Mesenchymal stem cell (in vitro differentiated cells and primary cell): ENCODE measurements around the gene TAF10.
A peak's percentile ranks its signal among the peaks of the same experiment; 100 is the strongest.

Source experiments
- DNase-seq: peaks from one replicate; pipeline ENCODE4 v3.0.0-alpha.2; 2013
- H2AFZ ChIP-seq: one replicate; pipeline ENCODE4 v1.6.1; 2013; ENCODE audit warnings: low read depth, mild to moderate bottlenecking, control low read depth, inconsistent platforms, low read length, moderate library complexity
- H2AK5ac ChIP-seq: 2 replicates; pipeline ENCODE4 v1.6.1; 2013; ENCODE audit warnings: low read length, moderate library complexity, mild to moderate bottlenecking, inconsistent platforms; ENCODE audit not compliant: severe bottlenecking
- H2BK120ac ChIP-seq: one replicate; pipeline ENCODE4 v1.6.1; 2013; ENCODE audit warnings: low read depth, mild to moderate bottlenecking, inconsistent platforms, low read length, moderate library complexity
- H2BK12ac ChIP-seq, 2 experiments: one replicate each; pipeline ENCODE4 v1.6.1; 2013; ENCODE audit warnings: inconsistent platforms in 2 of 2, low read length in 2 of 2, mild to moderate bottlenecking in 2 of 2, moderate library complexity in 2 of 2, control low read depth in 1 of 2
- H2BK15ac ChIP-seq: one replicate; pipeline ENCODE4 v1.6.1; 2013; ENCODE audit warnings: mild to moderate bottlenecking, low read depth, inconsistent platforms; ENCODE audit not compliant: poor library complexity, severe bottlenecking
- H2BK5ac ChIP-seq: 2 replicates; pipeline ENCODE4 v1.6.1; 2013; ENCODE audit warnings: low read depth, mild to moderate bottlenecking, low read length, control low read depth, inconsistent platforms; ENCODE audit not compliant: poor library complexity, severe bottlenecking
- H3K14ac ChIP-seq, 2 experiments: one replicate each; pipeline ENCODE4 v1.6.1; 2013; ENCODE audit warnings: inconsistent platforms in 2 of 2, low read length in 2 of 2, control low read depth in 1 of 2, mild to moderate bottlenecking in 1 of 2, moderate library complexity in 1 of 2
- H3K18ac ChIP-seq, 2 experiments: one replicate each; pipeline ENCODE4 v1.6.1; 2013; ENCODE audit warnings: inconsistent platforms in 2 of 2, low read length in 2 of 2, control low read depth in 1 of 2, low read depth in 1 of 2, mild to moderate bottlenecking in 1 of 2
- H3K23ac ChIP-seq, 2 experiments: one replicate each; pipeline ENCODE4 v1.6.1; 2013; ENCODE audit warnings: inconsistent platforms in 2 of 2, low read length in 2 of 2, mild to moderate bottlenecking in 2 of 2, moderate library complexity in 2 of 2, control low read depth in 1 of 2
- H3K27ac ChIP-seq: 2 replicates; pipeline ENCODE4 v1.5.1; 2013; ENCODE audit warnings: mild to moderate bottlenecking, moderate library complexity, low read length, control low read depth, inconsistent platforms; ENCODE audit not compliant: poor library complexity, severe bottlenecking
- H3K27me3 ChIP-seq, 2 experiments: 2 replicates each; pipeline versions ENCODE4 v1.6.1 to v1.7.0; 2013; ENCODE audit warnings: low read length in 2 of 2, mild to moderate bottlenecking in 2 of 2, moderate library complexity in 2 of 2, control low read depth in 1 of 2, inconsistent platforms in 1 of 2; ENCODE audit not compliant: control insufficient read depth in 1 of 2, insufficient read depth in 1 of 2
- H3K36me3 ChIP-seq, 2 experiments: 2 replicates each; pipeline versions ENCODE4 v1.6.1 to v1.7.0; 2013; ENCODE audit warnings: low read length in 2 of 2, control low read depth in 1 of 2, inconsistent platforms in 1 of 2, low read depth in 1 of 2, mild to moderate bottlenecking in 1 of 2; ENCODE audit not compliant: insufficient read depth in 2 of 2, control insufficient read depth in 1 of 2
- H3K4ac ChIP-seq, 2 experiments: one replicate each; pipeline ENCODE4 v1.6.1; 2013; ENCODE audit warnings: inconsistent platforms in 2 of 2, low read length in 2 of 2, mild to moderate bottlenecking in 2 of 2, moderate library complexity in 2 of 2, control low read depth in 1 of 2, low read depth in 1 of 2
- H3K4me1 ChIP-seq: 2 replicates; pipeline ENCODE4 v1.6.1; 2013; ENCODE audit warnings: low read depth, low read length, control low read depth; ENCODE audit not compliant: control insufficient read depth, insufficient read depth
- H3K4me2 ChIP-seq: 2 replicates; pipeline ENCODE4 v1.6.1; 2013; ENCODE audit warnings: low read length, mild to moderate bottlenecking, inconsistent platforms; ENCODE audit not compliant: poor library complexity, severe bottlenecking
- H3K4me3 ChIP-seq, 2 experiments: 2 replicates each; pipeline versions ENCODE4 v1.5.1 to v1.7.0; 2013; ENCODE audit warnings: low read length in 2 of 2, mild to moderate bottlenecking in 2 of 2, control low read depth in 1 of 2, low read depth in 1 of 2; ENCODE audit not compliant: insufficient read depth in 1 of 2
- H3K79me1 ChIP-seq: replicated peaks from 2 replicates; pipeline ENCODE4 v1.6.1; 2013; ENCODE audit warnings: mild to moderate bottlenecking, control low read depth, low read length, inconsistent platforms; ENCODE audit not compliant: poor library complexity, severe bottlenecking
- H3K9ac ChIP-seq: 2 replicates; pipeline ENCODE4 v1.7.0; 2013; ENCODE audit warnings: mild to moderate bottlenecking, low read length, moderate library complexity
- H3K9me3 ChIP-seq: 2 replicates; pipeline ENCODE4 v1.7.0; 2013; ENCODE audit warnings: mild to moderate bottlenecking, low read length; ENCODE audit not compliant: control insufficient read depth
- H4K8ac ChIP-seq: one replicate; pipeline ENCODE4 v1.6.1; 2013; ENCODE audit warnings: inconsistent platforms, mild to moderate bottlenecking, low read length, moderate library complexity
- H4K91ac ChIP-seq: one replicate; pipeline ENCODE4 v1.6.1; 2013; ENCODE audit warnings: mild to moderate bottlenecking, low read length, inconsistent platforms
- WGBS: methylation state at CpG from one replicate; pipeline ENCODE4 v1.1.7; 2013; ENCODE audit warnings: mixed read lengths; 5-methylcytosine and 5-hydroxymethylcytosine counted together

Gene TAF10

GRCh38 chr11:6633422-6634408 is 21.7 kb upstream of the TAF10 start:
- H3K4me3 ChIP-seq = no peak overlapping the region
- peaks cover 0 to 3% of the 10 kb centered on the region in 2 experiments for H3K27me3 ChIP-seq
- no peaks in the 10 kb centered on the region for H3K79me1 ChIP-seq
- peak overlapping the region; percentile 75 to 90 for H2BK12ac ChIP-seq
- no peak overlapping the region for H2BK120ac ChIP-seq
- H2BK5ac ChIP-seq = no peak overlapping the region
- H3K4me1 ChIP-seq = peaks cover 7% of the 10 kb centered on the region
- no peaks in the 10 kb centered on the region for H3K9me3 ChIP-seq
- no peak overlapping the region for H3K23ac ChIP-seq
- H2AK5ac ChIP-seq = no peak overlapping the region
- peak overlapping the region; percentile 59 to 80 for H3K18ac ChIP-seq
- no peak for DNase-seq
- peaks cover 0 to 31% of the 10 kb centered on the region in 2 experiments for H3K36me3 ChIP-seq
- H3K4ac ChIP-seq = no peak overlapping the region
- no peak overlapping the region for H2AFZ ChIP-seq
- H4K91ac ChIP-seq = peak overlapping the region; percentile 89
- peak overlapping the region; percentile 46 for H4K8ac ChIP-seq
- 97% methylated on average over 16 of the region's 16 CpGs for WGBS
- H3K4me2 ChIP-seq = no peak overlapping the region
- no peak overlapping the region for H3K14ac ChIP-seq
- H3K9ac ChIP-seq = no peak overlapping the region
- H3K27ac ChIP-seq = no peak overlapping the region
- H2BK15ac ChIP-seq = peak overlapping the region; percentile 49

GRCh38 chr11:6632116-6633073 is 20.4 kb upstream of the TAF10 start:
- Histone ChIP-seq H3K4ac (no peak overlapping the region), H2BK12ac (peak overlapping the region in 1 of 2 experiments; percentile 39), H4K8ac (no peak overlapping the region), H3K9ac (no peak overlapping the region), H2AFZ (no peak overlapping the region), H3K18ac (no peak overlapping the region), H3K4me2 (no peak overlapping the region), H2BK15ac (no peak overlapping the region), H3K14ac (no peak overlapping the region), H4K91ac (no peak overlapping the region), H2AK5ac (no peak overlapping the region), H3K27ac (no peak overlapping the region), H3K4me1 (peaks cover 5% of the 10 kb centered on the region), H3K36me3 (peaks cover 0 to 31% of the 10 kb centered on the region in 2 experiments), H3K79me1 (no peaks in the 10 kb centered on the region), H3K23ac (no peak overlapping the region), H3K4me3 (no peak overlapping the region), H3K27me3 (peaks cover 0 to 3% of the 10 kb centered on the region in 2 experiments), H3K9me3 (no peaks in the 10 kb centered on the region), H2BK120ac (no peak overlapping the region), H2BK5ac (no peak overlapping the region)
- no peak for DNase-seq
- WGBS = 94% methylated on average over 29 of the region's 29 CpGs

DNA sequence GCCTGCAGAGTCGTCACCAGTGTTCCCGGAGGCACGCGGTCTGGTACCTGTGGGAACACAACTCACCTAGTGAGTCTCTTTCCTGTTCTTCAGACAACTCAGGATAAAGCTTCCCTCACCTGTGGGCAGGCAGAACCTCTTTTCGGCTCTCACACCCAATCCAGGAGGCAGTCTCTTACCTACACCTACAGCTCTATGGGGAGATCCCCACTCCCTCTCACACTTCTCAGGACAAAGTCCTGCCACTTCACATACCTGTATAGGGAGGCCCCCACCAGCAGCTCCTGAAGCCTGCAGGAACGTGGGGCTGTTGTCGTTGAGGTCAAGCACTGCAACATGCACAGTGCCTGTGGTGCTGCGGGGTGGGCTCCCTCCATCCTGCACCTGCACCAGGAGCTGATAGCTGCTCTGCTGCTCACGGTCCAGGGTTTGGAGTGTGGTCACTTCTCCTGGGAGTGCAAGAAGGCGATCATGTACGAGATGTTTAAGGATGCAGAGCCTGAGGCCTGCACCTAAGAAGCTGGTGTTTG is 19.4 kb upstream of the TAF10 start:
- peak overlapping the region; percentile 32 for H4K8ac ChIP-seq

More for the DNA sequence above, 19.4 kb upstream of the TAF10 start:
- Histone ChIP-seq H3K4ac (no peak overlapping the region), H2BK5ac (no peak overlapping the region), H3K23ac (no peak overlapping the region), H2BK15ac (peak overlapping the region; percentile 15), H3K4me2 (no peak overlapping the region), H3K4me3 (no peak overlapping the region), H2BK12ac (no peak overlapping the region), H3K9ac (no peak overlapping the region), H2AFZ (no peak overlapping the region), H3K27ac (no peak overlapping the region), H3K79me1 (no peaks in the 10 kb centered on the region), H2BK120ac (no peak overlapping the region), H3K9me3 (no peaks in the 10 kb centered on the region), H2AK5ac (no peak overlapping the region), H4K91ac (no peak overlapping the region), H3K36me3 (peaks cover 0 to 40% of the 10 kb centered on the region in 2 experiments), H3K14ac (no peak overlapping the region), H3K18ac (no peak overlapping the region), H3K27me3 (peaks cover 0 to 8% of the 10 kb centered on the region in 2 experiments), H3K4me1 (peaks cover 5% of the 10 kb centered on the region)
- no peak for DNase-seq
- WGBS = 95% methylated on average over 11 of the region's 11 CpGs
